Upper lobe of left lung (tissue), 4 donors: ENCODE results near the gene FOCAD.

Experiments
- EP300 ChIP-seq, 4 donors: sonication (generic); formaldehyde crosslinking; IDR thresholded peaks; one replicate each; pipeline ENCODE4 v1.5.1; 2017; ENCODE audit warnings: antibody characterized with exemption in 4 of 4, control low read depth in 2 of 4
- POLR2A ChIP-seq, 4 donors: fragments of 450-650 bp; IDR thresholded peaks; one replicate each; pipeline ENCODE4 v1.5.1; 2016 to 2017; ENCODE audit warnings: antibody characterized with exemption in 4 of 4, mild to moderate bottlenecking in 2 of 4
- POLR2AphosphoS5 ChIP-seq, 2 donors: sonication (generic); formaldehyde crosslinking; IDR thresholded peaks; one replicate each; pipeline ENCODE4 v1.5.1; 2017; ENCODE audit warnings: antibody characterized with exemption in 2 of 2
- TF ChIP-seq, protein P1 (sequence below), 6 experiments: fragments of 450-650 bp in 4 of 6; fragments of 200-600 bp in 2 of 6; sonication (generic) in 2 of 6; IDR thresholded peaks; one replicate each; pipeline ENCODE4 v1.5.1; 2016 to 2019; ENCODE audit warnings: antibody characterized with exemption in 6 of 6

GRCh38 chr9:20742833-20743232 lies 58.8 kb downstream of the FOCAD start:
- TF ChIP-seq, protein P1, sequence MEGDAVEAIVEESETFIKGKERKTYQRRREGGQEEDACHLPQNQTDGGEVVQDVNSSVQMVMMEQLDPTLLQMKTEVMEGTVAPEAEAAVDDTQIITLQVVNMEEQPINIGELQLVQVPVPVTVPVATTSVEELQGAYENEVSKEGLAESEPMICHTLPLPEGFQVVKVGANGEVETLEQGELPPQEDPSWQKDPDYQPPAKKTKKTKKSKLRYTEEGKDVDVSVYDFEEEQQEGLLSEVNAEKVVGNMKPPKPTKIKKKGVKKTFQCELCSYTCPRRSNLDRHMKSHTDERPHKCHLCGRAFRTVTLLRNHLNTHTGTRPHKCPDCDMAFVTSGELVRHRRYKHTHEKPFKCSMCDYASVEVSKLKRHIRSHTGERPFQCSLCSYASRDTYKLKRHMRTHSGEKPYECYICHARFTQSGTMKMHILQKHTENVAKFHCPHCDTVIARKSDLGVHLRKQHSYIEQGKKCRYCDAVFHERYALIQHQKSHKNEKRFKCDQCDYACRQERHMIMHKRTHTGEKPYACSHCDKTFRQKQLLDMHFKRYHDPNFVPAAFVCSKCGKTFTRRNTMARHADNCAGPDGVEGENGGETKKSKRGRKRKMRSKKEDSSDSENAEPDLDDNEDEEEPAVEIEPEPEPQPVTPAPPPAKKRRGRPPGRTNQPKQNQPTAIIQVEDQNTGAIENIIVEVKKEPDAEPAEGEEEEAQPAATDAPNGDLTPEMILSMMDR (IDR thresholded peaks at IDR 0.05), result no peak
- TF ChIP-seq POLR2A (IDR thresholded peaks at IDR 0.05) (no peak), POLR2AphosphoS5 (IDR thresholded peaks at IDR 0.05) (no peak), EP300 (IDR thresholded peaks at IDR 0.05) (no peak)
